SK-N-SH treated with all-trans-retinoic acid at 6 μM for 48 hours (cell line): ENCODE data around the gene RBM45.

Experiments
- CSDC2 ChIP-seq: fragments of 250-450 bp; sonication (Bioruptor Pico); IDR thresholded peaks from 2 replicates; pipeline ENCODE4 v1.5.0; 2020; ENCODE audit warnings: mild to moderate bottlenecking, moderate library complexity
- CSRNP3 ChIP-seq: fragments of 250-450 bp; sonication (Bioruptor Pico); IDR thresholded peaks from 2 replicates; pipeline ENCODE4 v1.5.1; 2021; ENCODE audit warnings: mild to moderate bottlenecking, moderate library complexity
- ISL1 ChIP-seq: fragments of 250-450 bp; sonication (Bioruptor Pico); IDR thresholded peaks from 2 replicates; pipeline ENCODE4 v2.1.2; 2022; ENCODE audit warnings: mild to moderate bottlenecking, moderate library complexity
- TOX ChIP-seq: fragments of 250-450 bp; sonication (Bioruptor Pico); IDR thresholded peaks from 2 replicates; pipeline ENCODE4 v1.8.0; 2021; ENCODE audit warnings: mild to moderate bottlenecking, moderate library complexity, borderline replicate concordance
- ZFP30 ChIP-seq: fragments of 450-650 bp; formaldehyde crosslinking; IDR thresholded peaks from 2 replicates; pipeline ENCODE4 v1.5.0; 2022; ENCODE audit warnings: mild to moderate bottlenecking, moderate library complexity

GRCh38 chr2:178106053-178106452, 6.2 kb upstream of the RBM45 start:
- no peak for TF ChIP-seq CSRNP3 (CRISPR knock-in tag)
- no peak for TF ChIP-seq ISL1
- TF ChIP-seq ZFP30, result no peak
- TF ChIP-seq CSDC2 (CRISPR knock-in tag), result no peak
- TF ChIP-seq TOX (CRISPR knock-in tag), result no peak
